Measurements from ENCODE around the gene G6PC3. TPM values are rescaled to one million over a fixed set of nuclear protein-coding genes. Genes with fewer than 3 reads are reported as not detected.

The G6PC3 gene
- total and polyA plus RNA-seq, 10 of the 15 experiments (the other 5 are each of a cell fraction or from before 2014, with no cell fraction given), result 13.0 to 93.7 (median 43.0) TPM

DNA sequence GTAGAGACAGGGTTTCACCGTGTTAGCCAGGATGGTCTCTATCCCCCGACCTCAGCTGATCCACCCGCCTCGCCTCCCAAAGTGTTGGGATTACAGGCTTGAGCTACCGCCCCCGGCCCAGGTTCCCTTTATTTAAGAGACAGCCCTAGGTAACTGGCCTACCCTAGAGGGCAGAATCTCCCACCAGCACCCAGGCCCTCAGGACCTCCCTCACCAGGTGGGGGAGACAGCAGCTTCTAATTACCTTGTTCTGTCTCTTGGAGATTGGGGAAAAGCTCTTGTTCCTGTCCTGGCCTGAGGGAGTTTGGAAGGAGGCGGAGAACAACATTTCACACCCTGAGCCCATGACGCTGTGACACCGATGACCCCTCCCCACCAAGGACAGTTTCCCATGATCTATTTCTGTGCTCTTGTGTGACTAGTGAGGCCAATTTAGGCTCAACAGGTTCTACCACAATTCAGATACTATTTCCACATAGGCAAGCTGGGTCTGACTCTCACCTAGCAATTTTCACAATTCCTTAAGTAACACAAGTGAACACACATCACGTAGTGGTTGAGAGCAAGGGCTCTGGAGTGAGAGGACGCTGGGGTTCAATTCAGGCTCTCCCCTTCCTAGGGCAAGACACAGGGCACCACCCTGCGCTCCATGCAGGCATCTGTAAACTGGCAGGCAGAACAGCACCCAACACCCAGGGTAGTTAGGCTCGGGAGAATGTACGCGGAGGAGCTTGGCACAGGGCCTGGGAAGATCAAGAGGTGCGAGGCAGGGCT, 32.5 kb downstream of the G6PC3 start:
- intact Hi-C loops (cut with micrococcal nuclease; ENCODE audit: unreplicated experiment), result no loop called here
- Histone ChIP-seq H3K4me1 (ENCODE audit: control insufficient read depth, insufficient read depth, low read length) (peaks cover 10% of the 10 kb centered on the region), H4K20me1 (ENCODE audit: control insufficient read depth, insufficient read depth) (no peaks in the 10 kb centered on the region), H3K36me3 (ENCODE audit: control insufficient read depth in 2 of 2, insufficient read depth in 2 of 2, low read length in 1 of 2) (no peaks in the 10 kb centered on the region; a peak in 2 of 4 replicates), H3K4me2 (ENCODE audit: control insufficient read depth, insufficient read depth) (no peak overlapping the region), H3K4me3 (no peak overlapping the region), H2AFZ (ENCODE audit: control insufficient read depth, low read depth, low read length) (no peak overlapping the region), H3K9ac (ENCODE audit: control insufficient read depth, insufficient read depth, low read length) (no peak overlapping the region), H3K79me2 (ENCODE audit: control insufficient read depth, insufficient read depth, low read length) (peaks cover 14% of the 10 kb centered on the region), H3K27me3 (replicated peaks in 1 of 2; ENCODE audit: control insufficient read depth in 2 of 2, insufficient read depth in 2 of 2, low read length in 1 of 2) (no peaks in the 10 kb centered on the region), H3K9me3 (replicated peaks; ENCODE audit: control insufficient read depth, insufficient read depth, low read length) (no peaks in the 10 kb centered on the region; the same call in 2 of the 3 replicates), H3K27ac (ENCODE audit: control insufficient read depth, insufficient read depth) (no peak overlapping the region)
- TF ChIP-seq PRDM15 (CRISPR knock-in tag; IDR thresholded peaks at IDR 0.05), result no peak
- TF ChIP-seq IRF5 (IDR thresholded peaks at IDR 0.05; ENCODE audit: borderline replicate concordance), result no peak
- TF ChIP-seq CHD1 (IDR thresholded peaks at IDR 0.05; ENCODE audit: low read depth, low read length), result no peak
- TF ChIP-seq, protein P1, sequence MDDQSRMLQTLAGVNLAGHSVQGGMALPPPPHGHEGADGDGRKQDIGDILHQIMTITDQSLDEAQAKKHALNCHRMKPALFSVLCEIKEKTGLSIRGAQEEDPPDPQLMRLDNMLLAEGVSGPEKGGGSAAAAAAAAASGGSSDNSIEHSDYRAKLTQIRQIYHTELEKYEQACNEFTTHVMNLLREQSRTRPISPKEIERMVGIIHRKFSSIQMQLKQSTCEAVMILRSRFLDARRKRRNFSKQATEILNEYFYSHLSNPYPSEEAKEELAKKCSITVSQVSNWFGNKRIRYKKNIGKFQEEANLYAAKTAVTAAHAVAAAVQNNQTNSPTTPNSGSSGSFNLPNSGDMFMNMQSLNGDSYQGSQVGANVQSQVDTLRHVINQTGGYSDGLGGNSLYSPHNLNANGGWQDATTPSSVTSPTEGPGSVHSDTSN (IDR thresholded peaks at IDR 0.05; ENCODE audit: insufficient replicate concordance, low read depth, low read length), result no peak
- no peak for TF ChIP-seq TAF1 (IDR thresholded peaks at IDR 0.05; ENCODE audit: borderline replicate concordance, low read depth, low read length)
- TF ChIP-seq EED (IDR thresholded peaks at IDR 0.05; ENCODE audit: low read depth), result no peak
- TF ChIP-seq CREB1 (IDR thresholded peaks at IDR 0.05; ENCODE audit: low read depth), result no peak
- TF ChIP-seq E2F4 (IDR thresholded peaks at IDR 0.05; ENCODE audit: low read depth, low read length), result no peak
- TF ChIP-seq BACH1 (IDR thresholded peaks at IDR 0.05; ENCODE audit: borderline replicate concordance), result no peak
- no peak for TF ChIP-seq RFX5 (IDR thresholded peaks at IDR 0.05; ENCODE audit: low read depth, low read length)
- TF ChIP-seq, protein P2, sequence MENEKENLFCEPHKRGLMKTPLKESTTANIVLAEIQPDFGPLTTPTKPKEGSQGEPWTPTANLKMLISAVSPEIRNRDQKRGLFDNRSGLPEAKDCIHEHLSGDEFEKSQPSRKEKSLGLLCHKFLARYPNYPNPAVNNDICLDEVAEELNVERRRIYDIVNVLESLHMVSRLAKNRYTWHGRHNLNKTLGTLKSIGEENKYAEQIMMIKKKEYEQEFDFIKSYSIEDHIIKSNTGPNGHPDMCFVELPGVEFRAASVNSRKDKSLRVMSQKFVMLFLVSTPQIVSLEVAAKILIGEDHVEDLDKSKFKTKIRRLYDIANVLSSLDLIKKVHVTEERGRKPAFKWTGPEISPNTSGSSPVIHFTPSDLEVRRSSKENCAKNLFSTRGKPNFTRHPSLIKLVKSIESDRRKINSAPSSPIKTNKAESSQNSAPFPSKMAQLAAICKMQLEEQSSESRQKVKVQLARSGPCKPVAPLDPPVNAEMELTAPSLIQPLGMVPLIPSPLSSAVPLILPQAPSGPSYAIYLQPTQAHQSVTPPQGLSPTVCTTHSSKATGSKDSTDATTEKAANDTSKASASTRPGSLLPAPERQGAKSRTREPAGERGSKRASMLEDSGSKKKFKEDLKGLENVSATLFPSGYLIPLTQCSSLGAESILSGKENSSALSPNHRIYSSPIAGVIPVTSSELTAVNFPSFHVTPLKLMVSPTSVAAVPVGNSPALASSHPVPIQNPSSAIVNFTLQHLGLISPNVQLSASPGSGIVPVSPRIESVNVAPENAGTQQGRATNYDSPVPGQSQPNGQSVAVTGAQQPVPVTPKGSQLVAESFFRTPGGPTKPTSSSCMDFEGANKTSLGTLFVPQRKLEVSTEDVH (IDR thresholded peaks at IDR 0.05; ENCODE audit: low read depth, partially characterized antibody), result no peak
- no peak for ATAC-seq
- no peak for FAIRE-seq
- ChIA-PET RAD21 (ENCODE audit: unreplicated experiment) (interaction anchor here (1.4 kb wide), 1 partner anchor 65 kb away, joined by 5 read pairs; no protein-coding TSS in a partner anchor), POLR2A (interaction anchor here (0.6 to 1.1 kb wide), 2 partner anchors 10 to 32 kb away, joined by 3 to 4 read pairs; no protein-coding TSS in a partner anchor), SMC1A (ENCODE audit: uncharacterized antibody, unreplicated experiment) (interaction anchor here (0.9 kb wide), 1 partner anchor 10 kb away, joined by 4 read pairs; no protein-coding TSS in a partner anchor), CTCF (interaction anchor here (1.6 kb wide), 1 partner anchor 20 kb away, joined by 6 read pairs; the partner anchor contains the start of gene HDAC5)
- in situ Hi-C loops (cut with MboI), result loop anchor here (25.0 kb wide), 1 partner anchor 891 kb away; the partner anchor contains the start of gene TMEM106A
- WGBS (ENCODE audit: insufficient coverage, insufficient replicate concordance, low lambda C conversion rate, missing lambda C conversion rate), result 97% methylated on average over 16 of the region's 16 CpGs
- TSS peak; percentile 42 for BruUV-seq (replicated peaks)
- no peak for DNase-seq (ENCODE audit: low read depth, low spot score)
